Endothelial cell of umbilical vein (primary cell): ENCODE results near the gene PAPOLA. TPM values are rescaled to one million over a fixed set of nuclear protein-coding genes. Genes with fewer than 3 reads are reported as not detected.

Experiments
- BruUV-seq: library from RNA; stranded (reverse); fragments of 400-500 nt; replicated peaks from 2 replicates; lab custom pipeline; 2021; lab: Mats Ljungman, UMichigan
- CTCF ChIA-PET: fragments of 300-600, 350-600 bp; sonication (Branson Sonifier 250); formaldehyde crosslinking; loops from one replicate; lab custom pipeline; 2021; ENCODE audit warnings: antibody characterized with exemption, inconsistent platforms; lab: Charles Lee
- POLR2A ChIA-PET: fragments of 300-600, 350-600 bp; sonication (Branson Sonifier 250); formaldehyde crosslinking; loops from one replicate; lab custom pipeline; 2021; ENCODE audit warnings: antibody characterized with exemption, inconsistent platforms; lab: Charles Lee
- DNase-seq: peaks from one replicate; pipeline ENCODE4 v3.0.0-alpha.2; 2011; ENCODE audit warnings: low read depth, low spot score
- FAIRE-seq: peaks from 2 replicates; lab custom pipeline; 2011; peaks lifted over from hg19 to GRCh38; lab: Jason Lieb, UNC
- H2AFZ ChIP-seq: 2 replicates; pipeline ENCODE4 v1.6.0; 2012; ENCODE audit warnings: low read depth, low read length, control low read depth, inconsistent platforms
- H3K27ac ChIP-seq: 2 replicates; pipeline ENCODE4 v1.5.1; 2011; ENCODE audit warnings: low read depth, mild to moderate bottlenecking, control low read depth, low read length, moderate library complexity; ENCODE audit not compliant: insufficient read depth
- H3K27me3 ChIP-seq, 2 experiments: 2 replicates each; pipeline versions ENCODE4 v1.6.0 to v1.6.1; 2011; ENCODE audit warnings: low read length in 2 of 2, mixed read lengths in 1 of 2; ENCODE audit not compliant: control insufficient read depth in 2 of 2, insufficient read depth in 2 of 2
- H3K36me3 ChIP-seq, 2 experiments: 2 replicates in 1 of 2; 3 replicates in 1 of 2; pipeline ENCODE4 v1.5.1; 2011; ENCODE audit warnings: low read length in 2 of 2, mild to moderate bottlenecking in 1 of 2, moderate library complexity in 1 of 2; ENCODE audit not compliant: control insufficient read depth in 2 of 2, insufficient read depth in 2 of 2; ENCODE audit errors: extremely low read depth in 1 of 2
- H3K4me1 ChIP-seq: 3 replicates; pipeline ENCODE4 v1.5.1; 2011; ENCODE audit warnings: mild to moderate bottlenecking, low read length; ENCODE audit not compliant: control insufficient read depth, insufficient read depth; ENCODE audit errors: extremely low read depth
- H3K4me2 ChIP-seq: 2 replicates; pipeline ENCODE4 v1.6.1; 2011; ENCODE audit warnings: low read length, control low read depth, mixed read lengths; ENCODE audit not compliant: insufficient read depth
- H3K4me3 ChIP-seq, 3 experiments: fragments of 200-600 bp in 1 of 3; sonication (generic), shearing (Covaris generic) in 1 of 3; replicated peaks in 1 of 3; 2 replicates each; pipeline ENCODE4 v1.5.1; 2011 to 2016; ENCODE audit warnings: control low read depth in 3 of 3, low read length in 3 of 3, mild to moderate bottlenecking in 2 of 3, inconsistent platforms in 1 of 3, low read depth in 1 of 3, moderate library complexity in 1 of 3; ENCODE audit not compliant: insufficient read depth in 1 of 3
- H3K79me2 ChIP-seq: 2 replicates; pipeline ENCODE4 v1.6.0; 2012; ENCODE audit warnings: low read length, inconsistent platforms; ENCODE audit not compliant: control insufficient read depth, insufficient read depth
- H3K9ac ChIP-seq: replicated peaks from 2 replicates; pipeline ENCODE3; 2011; ENCODE audit warnings: low read length, control low read depth; ENCODE audit not compliant: insufficient read depth; ENCODE audit errors: extremely low read depth
- H3K9me1 ChIP-seq: replicated peaks from 3 replicates; pipeline ENCODE4 v1.6.0; 2011; ENCODE audit warnings: mild to moderate bottlenecking, low read length; ENCODE audit not compliant: control insufficient read depth, insufficient read depth; ENCODE audit errors: extremely low read depth
- H3K9me3 ChIP-seq: replicated peaks from 2 replicates; pipeline ENCODE4 v1.5.1; 2012; ENCODE audit warnings: low read length, inconsistent platforms; ENCODE audit not compliant: control insufficient read depth, insufficient read depth
- H4K20me1 ChIP-seq: replicated peaks from 2 replicates; pipeline ENCODE3; 2011; ENCODE audit warnings: mild to moderate bottlenecking, low read length; ENCODE audit not compliant: control insufficient read depth, insufficient read depth; ENCODE audit errors: extremely low read depth
- CTCF ChIP-seq, 2 donors: IDR thresholded peaks; 1 replicate in 1 of 2; 2 replicates in 1 of 2; pipeline ENCODE4 v1.5.1; 2011; ENCODE audit warnings: low read length in 2 of 2, mild to moderate bottlenecking in 2 of 2, moderate library complexity in 2 of 2, control low read depth in 1 of 2, inconsistent platforms in 1 of 2, low read depth in 1 of 2; ENCODE audit not compliant: insufficient read depth in 1 of 2; ENCODE audit errors: extremely low read depth in 1 of 2
- EZH2 ChIP-seq: IDR thresholded peaks from 2 replicates; pipeline ENCODE4 v1.6.1; 2012; ENCODE audit warnings: borderline replicate concordance, low read depth, mild to moderate bottlenecking, moderate library complexity, low read length, inconsistent platforms; ENCODE audit not compliant: severe bottlenecking
- FOS ChIP-seq: IDR thresholded peaks from 2 replicates; pipeline ENCODE4 v1.6.1; 2011; ENCODE audit warnings: mild to moderate bottlenecking, low read length, moderate library complexity, borderline replicate concordance; ENCODE audit not compliant: insufficient read depth
- GATA2 ChIP-seq: IDR thresholded peaks from 2 replicates; pipeline ENCODE4 v1.7.0; 2011; ENCODE audit warnings: low read depth, mild to moderate bottlenecking, moderate library complexity, mixed read lengths, low read length; ENCODE audit not compliant: insufficient read length, insufficient read depth
- JUN ChIP-seq: IDR thresholded peaks from 2 replicates; pipeline ENCODE4 v1.6.1; 2011; ENCODE audit warnings: borderline replicate concordance, low read depth; ENCODE audit not compliant: insufficient read length, insufficient read depth
- MAX ChIP-seq: IDR thresholded peaks from 2 replicates; pipeline ENCODE4 v1.6.1; 2011; ENCODE audit not compliant: insufficient read depth, insufficient read length
- MYC ChIP-seq: IDR thresholded peaks from one replicate; pipeline ENCODE4 v1.6.1; 2011; ENCODE audit warnings: mild to moderate bottlenecking, low read depth, low read length
- POLR2A ChIP-seq: IDR thresholded peaks from 2 replicates; pipeline ENCODE4 v1.6.1; 2012; ENCODE audit warnings: low read depth, mild to moderate bottlenecking, control low read depth, low read length
- dilution Hi-C: fragments of 300-500 bp; cut with MboI; formaldehyde crosslinking; loops from one replicate; pipeline ENCODE4 v1.15.0; 2019; ENCODE audit warnings: low sequenced_read_pairs; ENCODE audit not compliant: extremely low pct_ligation_motif_present
- intact Hi-C: fragments of 100-400 bp; cut with micrococcal nuclease; formaldehyde crosslinking; loops from one replicate; pipeline ENCODE4 v1.10.0; 2022
- polyA plus RNA-seq, 4 experiments: library from polyadenylated mRNA; depleted of rRNA in 3 of 4; stranded (reverse) in 3 of 4; unstranded in 1 of 4; fragments of >200 nt; gene quantifications; 2 replicates each; pipeline versions ENCODE4 v1.2.1 to v1.2.3, GENCODE V29; 2011 to 2012; ENCODE audit warnings: missing spikeins in 1 of 4
- total RNA-seq: library from RNA; stranded (reverse); gene quantifications from 2 replicates; pipeline ENCODE4 v1.2.3, GENCODE V29; 2021

The PAPOLA gene
- total and polyA plus RNA-seq, 2 donors (not counting 3 experiments of a cell fraction or from before 2014, with no cell fraction given) = 75.4 to 184 TPM

- Histone ChIP-seq H3K27me3 (no peaks in the 10 kb centered on the region), H3K4me3 (no peak overlapping the region), H3K36me3 (peaks cover 5 to 8% of the 10 kb centered on the region in 2 experiments), H3K27ac (no peak overlapping the region), H3K4me2 (no peak overlapping the region), H3K4me1 (no peaks in the 10 kb centered on the region), H3K9ac (no peak overlapping the region), H3K9me3 (no peaks in the 10 kb centered on the region), H3K79me2 (no peaks in the 10 kb centered on the region), H4K20me1 (no peaks in the 10 kb centered on the region), H2AFZ (no peak overlapping the region), H3K9me1 (no peaks in the 10 kb centered on the region)
- intact Hi-C loops (no loop called here), dilution Hi-C loops (no loop called here)
- BruUV-seq = no TSS peak
- no peak for FAIRE-seq
- POLR2A ChIA-PET = no interaction called here
- CTCF ChIA-PET = interaction anchor here (1.2 to 2.4 kb wide), 4 partner anchors 11 to 281 kb away, joined by 4 to 8 read pairs (median 6); no protein-coding TSS in a partner anchor
- DNase-seq = no peak
- TF ChIP-seq CTCF (IDR thresholded peaks at IDR 0.05; ENCODE audit: extremely low read depth in 1 of 2, insufficient read depth in 1 of 2, low read depth in 1 of 2, low read length in 2 of 2) = no peak
- TF ChIP-seq JUN = no peak
- TF ChIP-seq POLR2A = no peak
- TF ChIP-seq MYC = no peak
These were observed 69.1 kb downstream of the PAPOLA start for GRCh38 chr14:96571311-96571710.

GRCh38 chr14:96573473-96574100 is 71.4 kb downstream of the PAPOLA start:
- no peak overlapping the region for H3K27ac ChIP-seq
- no peaks in the 10 kb centered on the region for H3K79me2 ChIP-seq
- intact Hi-C loops (no loop called here), dilution Hi-C loops (no loop called here)
- ChIA-PET CTCF (interaction anchor here (2.0 to 2.4 kb wide), 2 partner anchors 16 to 168 kb away, joined by 5 to 8 read pairs; no protein-coding TSS in a partner anchor), POLR2A (no interaction called here)
- TF ChIP-seq JUN (no peak), MYC (no peak), POLR2A (no peak), EZH2 (no peak), FOS (no peak), GATA2 (no peak), MAX (no peak), CTCF (IDR thresholded peaks at IDR 0.05; ENCODE audit: extremely low read depth in 1 of 2, insufficient read depth in 1 of 2, low read depth in 1 of 2, low read length in 2 of 2) (no peak)
- H3K9ac ChIP-seq = no peak overlapping the region
- BruUV-seq = no TSS peak
- H3K9me3 ChIP-seq = no peaks in the 10 kb centered on the region
- no peaks in the 10 kb centered on the region for H3K27me3 ChIP-seq
- H4K20me1 ChIP-seq = no peaks in the 10 kb centered on the region
- no peak overlapping the region for H3K4me2 ChIP-seq
- no peak overlapping the region for H2AFZ ChIP-seq
- FAIRE-seq (no peak), DNase-seq (no peak)
- no peak overlapping the region for H3K4me3 ChIP-seq
- no peaks in the 10 kb centered on the region for H3K4me1 ChIP-seq
- no peaks in the 10 kb centered on the region for H3K9me1 ChIP-seq
- peaks cover 5% of the 10 kb centered on the region in 2 experiments for H3K36me3 ChIP-seq
